Gastroesophageal sphincter (tissue), 4 donors: ENCODE results near the gene MACF1. TPM values are rescaled to one million over a fixed set of nuclear protein-coding genes. Genes with fewer than 3 reads are reported as not detected.
"Not testable (repeated sequence)": the region's sequence is repeated elsewhere in the genome, so short reads cannot be mapped to it uniquely, and the experiment has no call there.

Experiments used
- ATAC-seq: fragments of 150-250 bp; one replicate; pipeline ENCODE4 v1.9.1; 2016; ENCODE audit warnings: mild to moderate bottlenecking, moderate library complexity
- H3K27ac ChIP-seq, 4 donors: fragments of 200-600 bp; sonication (generic) in 3 of 4; 1 replicate in 3 of 4; 2 replicates in 1 of 4; pipeline ENCODE4 v1.5.1; 2016 to 2019
- H3K27me3 ChIP-seq: fragments of 200-600 bp; sonication (generic); one replicate; pipeline ENCODE4 v1.5.1; 2019
- H3K36me3 ChIP-seq, 2 donors: fragments of 200-600 bp; sonication (generic); one replicate each; pipeline ENCODE4 v1.5.1; 2019; ENCODE audit warnings: control low read depth in 1 of 2
- H3K4me1 ChIP-seq, 3 donors: fragments of 200-600 bp; sonication (generic); 1 replicate in 2 of 3; 2 replicates in 1 of 3; pipeline ENCODE4 v1.5.1; 2016 to 2019; ENCODE audit warnings: control low read depth in 2 of 3
- H3K4me3 ChIP-seq, 2 donors: fragments of 200-600 bp; sonication (generic); one replicate each; pipeline ENCODE4 v1.5.1; 2019; ENCODE audit warnings: mild to moderate bottlenecking in 1 of 2, moderate library complexity in 1 of 2
- H3K9me3 ChIP-seq, 3 donors: fragments of 200-600 bp; sonication (generic); one replicate each; pipeline ENCODE4 v1.5.1; 2017 to 2019; ENCODE audit warnings: control low read depth in 2 of 3
- CTCF ChIP-seq, 4 experiments: fragments of 200-600 bp in 2 of 4; fragments of 450-650 bp in 2 of 4; sonication (generic) in 1 of 4; IDR thresholded peaks; one replicate each; pipeline ENCODE4 v1.5.1; 2017 to 2019; ENCODE audit warnings: antibody characterized with exemption in 4 of 4, mild to moderate bottlenecking in 2 of 4, moderate library complexity in 2 of 4
- EP300 ChIP-seq: sonication (generic); formaldehyde crosslinking; IDR thresholded peaks from one replicate; pipeline ENCODE4 v1.6.1; 2017; ENCODE audit warnings: antibody characterized with exemption, mild to moderate bottlenecking
- POLR2A ChIP-seq, 2 donors: fragments of 450-650 bp; IDR thresholded peaks; one replicate each; pipeline ENCODE4 v1.6.1; 2017; ENCODE audit warnings: antibody characterized with exemption in 2 of 2, mild to moderate bottlenecking in 2 of 2, moderate library complexity in 1 of 2
- POLR2AphosphoS5 ChIP-seq: sonication (generic); formaldehyde crosslinking; IDR thresholded peaks from one replicate; pipeline ENCODE4 v1.6.1; 2017; ENCODE audit warnings: antibody characterized with exemption
- WGBS, 2 donors: methylation state at CpG; one replicate each; pipeline ENCODE4 v1.1.5; 2018; ENCODE audit warnings: low coverage in 1 of 2; 5-methylcytosine and 5-hydroxymethylcytosine counted together
- total RNA-seq, 4 donors: library from RNA; depleted of rRNA; stranded (reverse); fragments of >200 nt; gene quantifications; one replicate each; pipeline ENCODE4 v1.1.0, GENCODE V29; 2016

Gene MACF1
- total RNA-seq, 4 donors from 2014 or later: 454 to 752 (median 541) TPM

GRCh38 chr1:39494671-39495410 is 290.3 kb downstream of the MACF1 start:
- no peak for TF ChIP-seq EP300
- TF ChIP-seq POLR2A (IDR thresholded peaks at IDR 0.05): no peak
- TF ChIP-seq POLR2AphosphoS5: no peak
- TF ChIP-seq CTCF (IDR thresholded peaks at IDR 0.05): no peak
- peaks cover 0 to 19% (median 3%) of the 10 kb centered on the region in 3 donors for H3K4me1 ChIP-seq
- no peak overlapping the region for H3K27ac ChIP-seq
- peaks cover 52% of the 10 kb centered on the region for H3K27me3 ChIP-seq
- no peak overlapping the region for H3K4me3 ChIP-seq
- H3K9me3 ChIP-seq: no peaks in the 10 kb centered on the region
- WGBS, 2 donors: no CpG with 5 or more reads among the region's 14 CpGs
- no peak for ATAC-seq
- no peaks in the 10 kb centered on the region for H3K36me3 ChIP-seq

- H3K27ac ChIP-seq, H3K9me3 ChIP-seq, ATAC-seq, H3K36me3 ChIP-seq, H3K4me3 ChIP-seq: not testable (repeated sequence)
- Histone ChIP-seq H3K4me1 (peaks cover 0 to 14% (median 0%) of the 10 kb centered on the region in 3 donors), H3K27me3 (peaks cover 38% of the 10 kb centered on the region)
- 90 to 95% methylated on average over 2 to 4 of the region's 5 CpGs for WGBS, 2 donors
These were observed 292.0 kb downstream of the MACF1 start for GRCh38 chr1:39496520-39496919.

GRCh38 chr1:39497585-39497984 is 293.1 kb downstream of the MACF1 start:
- H3K4me3 ChIP-seq: no peak overlapping the region
- H3K27ac ChIP-seq: peak overlapping the region in 2 of 4 donors; percentile 7 to 27
- H3K36me3 ChIP-seq: no peaks in the 10 kb centered on the region
- ATAC-seq: no peak
- H3K9me3 ChIP-seq: no peaks in the 10 kb centered on the region
- H3K4me1 ChIP-seq: peaks cover 0 to 6% (median 0%) of the 10 kb centered on the region in 3 donors
- H3K27me3 ChIP-seq: peaks cover 27% of the 10 kb centered on the region
- TF ChIP-seq CTCF (IDR thresholded peaks at IDR 0.05): no peak
- no peak for TF ChIP-seq POLR2AphosphoS5
- no peak for TF ChIP-seq EP300
- TF ChIP-seq POLR2A (IDR thresholded peaks at IDR 0.05): no peak
- WGBS, 2 donors: no CpG with 5 or more reads among the region's 5 CpGs

GRCh38 chr1:39498096-39498710 is 293.7 kb downstream of the MACF1 start:
- not testable (repeated sequence) for H3K4me1 ChIP-seq, H3K36me3 ChIP-seq, H3K4me3 ChIP-seq, H3K9me3 ChIP-seq
- Histone ChIP-seq H3K27me3 (peaks cover 21% of the 10 kb centered on the region), H3K27ac (peak overlapping the region in 2 of 4 donors; percentile 7 to 27)
- peak; percentile 28 for ATAC-seq
- WGBS, 2 donors: no CpG with 5 or more reads among the region's 9 CpGs

GRCh38 chr1:39498821-39499220 is 294.3 kb downstream of the MACF1 start:
- not testable (repeated sequence) for ATAC-seq, H3K36me3 ChIP-seq, H3K9me3 ChIP-seq, H3K4me3 ChIP-seq, H3K4me1 ChIP-seq
- WGBS, 2 donors: no CpG with 5 or more reads among the region's 15 CpGs
- H3K27me3 ChIP-seq: peaks cover 15% of the 10 kb centered on the region
- peak overlapping the region in 2 of 4 donors; percentile 55 to 58 for H3K27ac ChIP-seq

GRCh38 chr1:39499668-39500067 is 295.2 kb downstream of the MACF1 start:
- WGBS, 2 donors: no CpG with 5 or more reads among the region's 5 CpGs

GRCh38 chr1:39500862-39501389 is 296.4 kb downstream of the MACF1 start:
- Histone ChIP-seq H3K27ac (no peak overlapping the region), H3K27me3 (peaks cover 8% of the 10 kb centered on the region), H3K4me1 (peaks cover 0 to 6% (median 0%) of the 10 kb centered on the region in 3 donors), H3K4me3 (no peak overlapping the region), H3K9me3 (no peaks in the 10 kb centered on the region), H3K36me3 (no peaks in the 10 kb centered on the region)
- TF ChIP-seq EP300 (no peak), POLR2AphosphoS5 (no peak), CTCF (IDR thresholded peaks at IDR 0.05) (no peak), POLR2A (IDR thresholded peaks at IDR 0.05) (no peak)
- WGBS, 2 donors: 36% methylated on average over 1 of the region's 4 CpGs; no CpG with 5 or more reads in 1 of the 2 donors
- no peak for ATAC-seq

More at GRCh38 chr1:39499668-39500067, 295.2 kb downstream of the MACF1 start:
- TF ChIP-seq EP300 (no peak), POLR2AphosphoS5 (peak; percentile 21)
- H3K9me3 ChIP-seq: no peaks in the 10 kb centered on the region
- H3K27me3 ChIP-seq: peaks cover 8% of the 10 kb centered on the region
- no peak overlapping the region for H3K4me3 ChIP-seq
- H3K27ac ChIP-seq: peak overlapping the region in 3 of 4 donors; percentile 43 to 58 (median 55)
- peaks cover 0 to 6% (median 0%) of the 10 kb centered on the region in 3 donors for H3K4me1 ChIP-seq
- peak; percentile 42 for ATAC-seq
- H3K36me3 ChIP-seq: no peaks in the 10 kb centered on the region
